Progenitor cell of endocrine pancreas (in vitro differentiated cells): ENCODE results near the gene TTC9. TPM values are rescaled to one million over a fixed set of nuclear protein-coding genes. Genes with fewer than 3 reads are reported as not detected.

Experiments used
- DNase-seq: peaks from one replicate; pipeline ENCODE4 v3.0.0; 2021; ENCODE audit warnings: low spot score; ENCODE audit not compliant: unreplicated experiment
- H3K27ac Mint-ChIP-seq: 2 replicates; pipeline ENCODE4 v1.8.0; 2021; ENCODE audit warnings: mild to moderate bottlenecking, moderate library complexity, mixed read lengths
- H3K27me3 Mint-ChIP-seq: 2 replicates; pipeline ENCODE4 v1.8.0; 2021; ENCODE audit warnings: mixed read lengths
- H3K36me3 Mint-ChIP-seq: 2 replicates; pipeline ENCODE4 v1.8.0; 2022; ENCODE audit warnings: mixed read lengths; ENCODE audit not compliant: insufficient read depth
- H3K4me1 Mint-ChIP-seq: 2 replicates; pipeline ENCODE4 v1.8.0; 2021; ENCODE audit warnings: low read depth, mixed read lengths
- H3K4me3 Mint-ChIP-seq: 2 replicates; pipeline ENCODE4 v1.8.0; 2021; ENCODE audit warnings: low read depth, mild to moderate bottlenecking, moderate library complexity, mixed read lengths
- H3K9me3 Mint-ChIP-seq: 2 replicates; pipeline ENCODE4 v1.8.0; 2021; ENCODE audit warnings: low read depth, mixed read lengths
- total RNA-seq: library from RNA; stranded (reverse); gene quantifications from 2 replicates; pipeline ENCODE4 v1.2.1, GENCODE V29; 2021
- TF ChIP-seq, protein P1 (sequence below): fragments of 200-600 bp; sonication (generic); IDR thresholded peaks from one replicate; pipeline ENCODE4 v1.5.0; 2021; ENCODE audit warnings: antibody characterized with exemption, mild to moderate bottlenecking; ENCODE audit not compliant: unreplicated experiment

Gene TTC9
- total RNA-seq, 1 donor from 2014 or later = 8.2 TPM

DNA sequence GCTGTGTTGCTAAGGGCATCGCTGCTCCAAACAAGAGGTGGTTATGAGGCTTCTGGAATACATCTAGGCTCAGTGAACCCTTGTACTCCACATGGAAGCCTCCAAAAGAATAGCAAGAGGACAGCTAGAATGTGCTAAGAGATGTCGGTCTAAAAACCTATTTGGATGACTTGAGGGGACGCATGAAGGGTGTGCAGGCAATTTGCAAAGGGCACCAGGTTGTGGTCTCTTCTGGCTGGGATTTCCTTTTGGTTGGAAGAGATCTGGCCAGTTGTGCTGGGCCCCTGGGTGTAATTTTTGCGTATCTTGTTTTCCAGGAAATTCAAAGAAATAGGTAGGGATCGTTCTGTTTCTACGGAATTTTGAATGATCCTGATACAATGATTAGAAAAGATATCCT is 4.2 kb downstream of the TTC9 start:
- DNase-seq = no peak
- TF ChIP-seq, protein P1, sequence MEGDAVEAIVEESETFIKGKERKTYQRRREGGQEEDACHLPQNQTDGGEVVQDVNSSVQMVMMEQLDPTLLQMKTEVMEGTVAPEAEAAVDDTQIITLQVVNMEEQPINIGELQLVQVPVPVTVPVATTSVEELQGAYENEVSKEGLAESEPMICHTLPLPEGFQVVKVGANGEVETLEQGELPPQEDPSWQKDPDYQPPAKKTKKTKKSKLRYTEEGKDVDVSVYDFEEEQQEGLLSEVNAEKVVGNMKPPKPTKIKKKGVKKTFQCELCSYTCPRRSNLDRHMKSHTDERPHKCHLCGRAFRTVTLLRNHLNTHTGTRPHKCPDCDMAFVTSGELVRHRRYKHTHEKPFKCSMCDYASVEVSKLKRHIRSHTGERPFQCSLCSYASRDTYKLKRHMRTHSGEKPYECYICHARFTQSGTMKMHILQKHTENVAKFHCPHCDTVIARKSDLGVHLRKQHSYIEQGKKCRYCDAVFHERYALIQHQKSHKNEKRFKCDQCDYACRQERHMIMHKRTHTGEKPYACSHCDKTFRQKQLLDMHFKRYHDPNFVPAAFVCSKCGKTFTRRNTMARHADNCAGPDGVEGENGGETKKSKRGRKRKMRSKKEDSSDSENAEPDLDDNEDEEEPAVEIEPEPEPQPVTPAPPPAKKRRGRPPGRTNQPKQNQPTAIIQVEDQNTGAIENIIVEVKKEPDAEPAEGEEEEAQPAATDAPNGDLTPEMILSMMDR = no peak
- Mint-ChIP-seq H3K9me3 (no peaks in the 10 kb centered on the region), H3K36me3 (peaks cover 2% of the 10 kb centered on the region), H3K27me3 (peaks cover under 1% of the 10 kb centered on the region), H3K27ac (no peak overlapping the region), H3K4me1 (peaks cover 12% of the 10 kb centered on the region), H3K4me3 (no peak overlapping the region)

DNA sequence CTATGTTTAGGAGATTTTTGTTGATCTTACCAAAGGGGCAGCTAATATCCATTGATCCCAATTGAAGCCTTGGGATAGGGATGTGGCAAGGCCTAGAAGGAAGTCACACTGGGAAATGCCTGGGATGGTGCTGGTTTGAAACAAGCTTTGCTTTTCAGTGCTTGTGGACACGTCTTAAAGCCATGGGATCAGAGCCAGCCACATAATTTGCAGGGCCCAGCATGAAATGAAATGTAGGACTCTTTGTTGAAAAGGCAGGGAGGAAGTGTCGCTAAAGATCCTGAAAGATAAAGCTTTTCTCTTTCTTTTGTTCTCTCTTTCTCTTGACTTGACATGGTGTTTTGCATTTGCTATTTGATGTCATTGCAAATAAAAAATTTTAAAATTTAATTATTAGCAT is 5.0 kb downstream of the TTC9 start:
- Mint-ChIP-seq H3K4me3 (no peak overlapping the region), H3K27me3 (no peaks in the 10 kb centered on the region), H3K36me3 (peaks cover 2% of the 10 kb centered on the region), H3K4me1 (peaks cover 11% of the 10 kb centered on the region), H3K9me3 (no peaks in the 10 kb centered on the region), H3K27ac (no peak overlapping the region)
- TF ChIP-seq, protein P1 = no peak
- DNase-seq = no peak

DNA sequence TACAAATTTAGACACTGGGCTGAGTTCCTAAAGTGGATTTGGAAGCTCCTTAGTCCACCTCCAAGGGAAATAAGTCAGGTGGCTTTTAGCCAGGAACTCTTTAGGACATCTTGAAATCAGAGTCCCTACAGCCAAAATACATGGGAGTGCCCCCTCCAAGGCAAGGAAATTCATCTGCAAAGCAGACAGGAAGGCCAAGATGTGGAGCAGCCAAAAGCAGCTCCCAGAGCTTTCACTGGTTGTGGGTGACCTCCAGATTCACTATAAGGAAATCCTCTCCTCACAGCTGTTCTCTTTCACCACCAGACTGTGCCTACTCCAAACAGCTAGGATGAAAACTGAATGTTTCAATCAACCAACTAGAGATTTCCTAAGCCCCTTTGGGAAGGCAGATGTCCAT is 6.6 kb downstream of the TTC9 start:
- no peak overlapping the region for H3K4me3 Mint-ChIP-seq
- H3K9me3 Mint-ChIP-seq = no peaks in the 10 kb centered on the region
- H3K27ac Mint-ChIP-seq = no peak overlapping the region
- peaks cover 4% of the 10 kb centered on the region for H3K4me1 Mint-ChIP-seq
- TF ChIP-seq, protein P1 = no peak
- H3K36me3 Mint-ChIP-seq = peaks cover 2% of the 10 kb centered on the region
- DNase-seq = no peak
- H3K27me3 Mint-ChIP-seq = no peaks in the 10 kb centered on the region

DNA sequence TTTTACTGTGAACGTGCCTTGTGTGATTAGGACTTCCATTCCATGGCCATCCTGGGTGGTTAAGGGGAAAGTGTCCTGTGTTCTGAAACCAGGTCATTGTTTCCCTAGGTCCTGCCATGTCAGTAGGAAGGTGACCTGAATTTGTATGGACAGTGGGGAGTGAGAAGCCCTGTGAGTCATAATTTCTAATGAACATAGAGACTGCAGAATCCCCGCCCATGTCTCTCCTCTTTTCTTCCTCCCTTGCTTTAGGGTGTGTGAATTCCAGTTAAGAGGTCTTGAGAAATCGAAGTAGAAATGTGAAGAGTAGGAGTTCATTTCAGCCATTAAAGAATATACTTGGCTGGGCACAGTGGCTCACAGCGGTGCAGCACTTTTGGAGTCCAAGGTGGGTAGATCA is 8.1 kb downstream of the TTC9 start:
- TF ChIP-seq, protein P1 = no peak
- Mint-ChIP-seq H3K4me3 (no peak overlapping the region), H3K4me1 (no peaks in the 10 kb centered on the region), H3K36me3 (peaks cover 2% of the 10 kb centered on the region), H3K27me3 (no peaks in the 10 kb centered on the region), H3K9me3 (no peaks in the 10 kb centered on the region), H3K27ac (no peak overlapping the region)
- no peak for DNase-seq

DNA sequence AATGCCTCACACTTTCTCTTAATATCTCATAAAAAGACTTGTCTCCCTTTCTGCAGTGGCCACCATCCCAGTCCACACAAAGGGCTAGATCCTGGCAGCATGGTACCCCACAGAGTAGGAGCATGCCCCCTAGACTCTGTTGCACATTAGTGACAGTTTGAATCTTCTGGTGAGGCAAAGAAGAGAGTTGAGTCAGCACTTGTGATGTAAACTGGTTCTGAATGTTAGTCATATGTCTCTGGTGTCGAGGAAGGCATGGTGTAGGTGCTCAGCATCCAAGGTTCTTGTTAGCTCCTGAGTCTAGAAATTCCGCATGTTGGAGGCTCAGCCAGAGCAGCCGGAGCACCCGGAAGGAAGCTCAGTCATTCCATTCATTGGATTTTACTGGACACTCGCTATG is 9.8 kb downstream of the TTC9 start:
- Mint-ChIP-seq H3K9me3 (no peaks in the 10 kb centered on the region), H3K4me3 (no peak overlapping the region), H3K4me1 (no peaks in the 10 kb centered on the region), H3K36me3 (peaks cover 1% of the 10 kb centered on the region), H3K27ac (no peak overlapping the region), H3K27me3 (no peaks in the 10 kb centered on the region)
- no peak for DNase-seq
- TF ChIP-seq, protein P1 = no peak

DNA sequence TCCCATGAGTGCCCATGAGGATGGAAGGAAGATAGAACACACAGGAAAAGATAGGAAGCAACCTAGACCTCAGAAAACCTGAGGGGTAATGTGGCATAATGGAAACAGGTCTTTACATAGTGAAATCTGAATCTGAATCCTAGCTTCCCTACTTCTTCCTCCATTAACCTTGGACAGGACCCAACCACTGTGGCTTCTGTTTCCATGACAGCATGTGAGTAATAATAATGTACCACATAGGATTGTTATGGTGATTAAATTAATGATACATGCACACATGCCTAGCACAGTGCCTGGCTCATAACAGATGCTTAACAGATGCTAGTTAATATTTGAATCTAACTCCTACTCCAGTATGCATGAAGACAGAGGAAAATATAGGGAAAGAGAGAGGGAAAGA is 11.2 kb downstream of the TTC9 start:
- H3K9me3 Mint-ChIP-seq = no peaks in the 10 kb centered on the region
- H3K4me3 Mint-ChIP-seq = no peak overlapping the region
- DNase-seq = no peak
- peaks cover 1% of the 10 kb centered on the region for H3K36me3 Mint-ChIP-seq
- H3K27ac Mint-ChIP-seq = no peak overlapping the region
- no peaks in the 10 kb centered on the region for H3K4me1 Mint-ChIP-seq
- TF ChIP-seq, protein P1 = no peak
- no peaks in the 10 kb centered on the region for H3K27me3 Mint-ChIP-seq
